Gastrocnemius medialis (tissue), 4 donors: Measurements from ENCODE around the gene ZBTB49.

ENCODE experiments used
- CTCF ChIP-seq, 5 experiments: fragments of 450-650 bp in 3 of 5; fragments of 200-600 bp in 2 of 5; sonication (generic) in 2 of 5; IDR thresholded peaks in 4 of 5; conservative IDR thresholded peaks in 1 of 5; 1 replicate in 4 of 5; 2 replicates in 1 of 5; pipeline ENCODE4 v1.5.1; 2016 to 2019; ENCODE audit warnings: antibody characterized with exemption in 5 of 5, mild to moderate bottlenecking in 3 of 5, moderate library complexity in 3 of 5
- POLR2A ChIP-seq, 2 donors: fragments of 450-650 bp; IDR thresholded peaks; one replicate each; pipeline ENCODE4 v1.6.1; 2017; ENCODE audit warnings: antibody characterized with exemption in 2 of 2, mild to moderate bottlenecking in 2 of 2, moderate library complexity in 2 of 2

- TF ChIP-seq POLR2A (IDR thresholded peaks at IDR 0.05) (no peak), CTCF (IDR thresholded peaks at IDR 0.05 in 4 of 5, conservative IDR thresholded peaks at IDR 0.05 in 1 of 5) (no peak)
Measured at GRCh38 chr4:4302416-4302815, 12.4 kb downstream of the ZBTB49 start.
